Panc1 (cell line): ENCODE data around the gene NCOA6.

Experiments used
- CTCF ChIP-seq: fragments of 450-650 bp; IDR thresholded peaks from 2 replicates; pipeline ENCODE4 v1.5.1; 2017; ENCODE audit warnings: mild to moderate bottlenecking
- POLR2AphosphoS5 ChIP-seq: IDR thresholded peaks from 2 replicates; pipeline ENCODE4 v1.6.1; 2012; ENCODE audit warnings: mild to moderate bottlenecking, low read depth, low read length, moderate library complexity
- REST ChIP-seq, 2 experiments: IDR thresholded peaks; 2 replicates each; pipeline ENCODE4 v1.6.1; 2011 to 2012; ENCODE audit warnings: low read depth in 2 of 2, control low read depth in 1 of 2, low read length in 1 of 2, mild to moderate bottlenecking in 1 of 2, moderate library complexity in 1 of 2; ENCODE audit not compliant: insufficient read depth in 1 of 2
- SIN3A ChIP-seq: IDR thresholded peaks from 2 replicates; pipeline ENCODE4 v1.6.1; 2012; ENCODE audit warnings: low read depth, mild to moderate bottlenecking, low read length, moderate library complexity, borderline replicate concordance; ENCODE audit not compliant: insufficient read depth
- TCF7L2 ChIP-seq: IDR thresholded peaks from 2 replicates; pipeline ENCODE4 v1.6.1; 2011; ENCODE audit warnings: mild to moderate bottlenecking, low read depth, low read length, inconsistent platforms

GRCh38 chr20:34773726-34774125, 51.7 kb downstream of the NCOA6 start:
- TF ChIP-seq CTCF (no peak), POLR2AphosphoS5 (no peak), TCF7L2 (no peak), REST (IDR thresholded peaks at IDR 0.05; ENCODE audit: insufficient read depth in 1 of 2, low read depth in 2 of 2, low read length in 1 of 2) (no peak), SIN3A (no peak)
